Mucosa of stomach (tissue), 1 donor: ENCODE data around the gene ZC3H12A.

Experiments used
- H3K27me3 ChIP-seq: one replicate; pipeline ENCODE4 v1.7.0; 2013; ENCODE audit warnings: mild to moderate bottlenecking, low read length; ENCODE audit not compliant: control insufficient read depth, insufficient read depth
- H3K36me3 ChIP-seq: one replicate; pipeline ENCODE4 v1.7.0; 2013; ENCODE audit warnings: low read length; ENCODE audit not compliant: control insufficient read depth, insufficient read depth
- H3K4me1 ChIP-seq: one replicate; pipeline ENCODE4 v1.7.0; 2013; ENCODE audit warnings: mild to moderate bottlenecking, low read length; ENCODE audit not compliant: control insufficient read depth, insufficient read depth
- H3K4me3 ChIP-seq: one replicate; pipeline ENCODE4 v1.7.0; 2013; ENCODE audit warnings: low read length
- H3K9ac ChIP-seq: one replicate; pipeline ENCODE4 v1.7.0; 2013; ENCODE audit warnings: mild to moderate bottlenecking, low read length, moderate library complexity
- H3K9me3 ChIP-seq: one replicate; pipeline ENCODE4 v1.7.0; 2013; ENCODE audit warnings: mild to moderate bottlenecking, low read length, moderate library complexity; ENCODE audit not compliant: control insufficient read depth
- donor health status: Pancreatic carcinoma.

The ZC3H12A gene

DNA sequence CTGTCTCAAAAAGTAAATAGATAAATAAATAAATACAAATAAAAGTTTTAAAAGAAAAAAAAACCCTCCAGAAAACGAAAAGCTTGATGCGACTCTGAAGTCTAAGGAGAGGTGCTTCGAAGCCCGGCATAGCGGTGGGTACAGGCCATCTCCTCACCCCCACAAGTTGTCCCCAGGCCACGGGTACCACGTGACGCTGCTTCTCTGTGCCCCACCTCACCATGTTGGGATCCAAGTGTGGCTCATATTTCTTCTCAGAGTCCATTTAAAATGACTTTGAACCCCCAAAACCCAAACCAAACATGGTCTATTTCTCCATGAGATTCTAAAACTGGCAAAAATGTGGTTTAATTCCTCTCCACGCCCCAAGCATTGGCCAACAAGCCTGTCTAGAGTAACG is 32.9 kb upstream of the ZC3H12A start:
- no peak overlapping the region for H3K4me3 ChIP-seq
- H3K9me3 ChIP-seq, result no peaks in the 10 kb centered on the region
- H3K27me3 ChIP-seq, result peaks cover 11% of the 10 kb centered on the region
- no peak overlapping the region for H3K9ac ChIP-seq
- no peaks in the 10 kb centered on the region for H3K4me1 ChIP-seq
- H3K36me3 ChIP-seq, result no peaks in the 10 kb centered on the region

- Histone ChIP-seq H3K4me1 (no peaks in the 10 kb centered on the region), H3K27me3 (peaks cover 11% of the 10 kb centered on the region), H3K9me3 (no peaks in the 10 kb centered on the region), H3K9ac (no peak overlapping the region), H3K4me3 (no peak overlapping the region), H3K36me3 (no peaks in the 10 kb centered on the region)
Observed at GRCh38 chr1:37442139-37442538, 32.2 kb upstream of the ZC3H12A start.

DNA sequence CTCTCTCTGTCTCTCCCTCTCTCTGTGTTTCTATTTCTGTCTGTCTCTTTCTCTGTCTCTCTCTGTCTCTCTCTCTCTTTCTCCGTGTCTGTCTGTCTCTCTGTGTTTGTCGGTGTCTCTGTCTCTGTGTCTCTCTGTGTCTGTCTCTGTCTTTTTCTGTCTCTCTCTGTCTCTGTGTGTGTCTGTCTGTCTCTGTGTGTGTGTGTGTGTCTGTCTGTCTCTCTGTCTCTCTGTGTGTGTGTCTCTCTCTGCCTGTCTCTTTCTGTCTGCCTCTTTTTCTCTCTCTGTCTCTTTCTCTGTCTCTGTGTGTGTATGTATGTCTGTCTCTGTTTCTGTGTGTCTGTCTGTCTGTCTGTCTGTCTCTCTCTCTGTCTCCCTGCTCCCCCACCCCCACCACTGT is 31.7 kb upstream of the ZC3H12A start:
- Histone ChIP-seq H3K27me3 (peaks cover 11% of the 10 kb centered on the region), H3K9me3 (no peaks in the 10 kb centered on the region)

GRCh38 chr1:37446874-37447273 is 27.5 kb upstream of the ZC3H12A start:
- H3K36me3 ChIP-seq, result no peaks in the 10 kb centered on the region
- H3K9me3 ChIP-seq, result no peaks in the 10 kb centered on the region
- no peak overlapping the region for H3K4me3 ChIP-seq
- peaks cover 1% of the 10 kb centered on the region for H3K4me1 ChIP-seq
- no peak overlapping the region for H3K9ac ChIP-seq
- peaks cover 20% of the 10 kb centered on the region for H3K27me3 ChIP-seq

More for the DNA sequence above, 31.7 kb upstream of the ZC3H12A start:
- H3K4me1 ChIP-seq, result no peaks in the 10 kb centered on the region
- no peak overlapping the region for H3K9ac ChIP-seq
- no peaks in the 10 kb centered on the region for H3K36me3 ChIP-seq
- H3K4me3 ChIP-seq, result no peak overlapping the region

DNA sequence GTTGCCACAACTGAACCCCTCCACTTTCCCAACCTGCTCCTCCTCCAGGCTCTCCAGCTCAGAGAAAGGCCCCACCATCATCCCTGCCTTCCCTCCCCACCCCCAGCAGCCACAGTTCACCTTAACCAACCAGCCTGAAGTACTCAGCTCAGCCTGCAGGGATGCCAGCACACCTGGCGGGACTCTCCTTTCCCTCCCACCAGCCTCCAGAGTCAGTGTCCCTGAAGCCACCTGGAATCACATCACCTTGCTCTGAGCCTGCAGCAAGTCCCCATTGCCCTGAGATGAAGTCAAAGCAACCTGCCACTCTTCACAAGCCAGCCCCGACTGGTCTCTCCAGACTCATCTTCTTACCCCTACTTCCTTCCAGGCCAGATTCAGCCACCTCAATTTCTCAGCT is 26.2 kb upstream of the ZC3H12A start:
- H3K9ac ChIP-seq, result no peak overlapping the region
- H3K36me3 ChIP-seq, result no peaks in the 10 kb centered on the region
- H3K9me3 ChIP-seq, result no peaks in the 10 kb centered on the region
- peaks cover 6% of the 10 kb centered on the region for H3K4me1 ChIP-seq
- H3K27me3 ChIP-seq, result peaks cover 12% of the 10 kb centered on the region
- no peak overlapping the region for H3K4me3 ChIP-seq

GRCh38 chr1:37448691-37449417 is 25.5 kb upstream of the ZC3H12A start:
- Histone ChIP-seq H3K27me3 (peaks cover 12% of the 10 kb centered on the region), H3K9ac (no peak overlapping the region), H3K9me3 (no peaks in the 10 kb centered on the region), H3K36me3 (no peaks in the 10 kb centered on the region), H3K4me3 (no peak overlapping the region), H3K4me1 (peaks cover 6% of the 10 kb centered on the region)

GRCh38 chr1:37449936-37450335 is 24.4 kb upstream of the ZC3H12A start:
- H3K27me3 ChIP-seq, result peaks cover 12% of the 10 kb centered on the region
- H3K9me3 ChIP-seq, result no peaks in the 10 kb centered on the region
- peaks cover 8% of the 10 kb centered on the region for H3K4me1 ChIP-seq
- no peaks in the 10 kb centered on the region for H3K36me3 ChIP-seq
- H3K9ac ChIP-seq, result no peak overlapping the region
- no peak overlapping the region for H3K4me3 ChIP-seq

DNA sequence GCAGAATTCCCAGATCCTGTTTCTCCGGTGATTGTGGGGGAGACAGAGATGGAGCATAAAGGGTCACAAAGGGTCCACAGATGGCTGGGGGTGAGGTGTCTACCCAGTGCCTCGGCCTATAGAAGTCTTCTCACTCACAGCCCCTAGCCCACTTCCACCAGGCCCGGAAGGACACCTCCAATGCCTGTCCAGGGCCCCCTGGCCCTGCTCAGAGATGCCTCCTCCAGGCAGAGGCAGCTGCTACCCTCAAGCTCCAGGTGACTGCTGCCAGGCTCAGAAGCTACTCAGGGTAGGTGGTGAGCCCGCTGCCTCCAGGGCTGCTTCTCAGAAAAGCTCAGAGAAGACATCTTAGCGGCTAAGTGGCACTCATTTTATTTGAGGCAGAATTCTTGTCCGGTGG is 22.0 kb upstream of the ZC3H12A start:
- Histone ChIP-seq H3K4me1 (peaks cover 12% of the 10 kb centered on the region), H3K9ac (no peak overlapping the region), H3K36me3 (no peaks in the 10 kb centered on the region), H3K9me3 (no peaks in the 10 kb centered on the region), H3K4me3 (no peak overlapping the region), H3K27me3 (peaks cover 12% of the 10 kb centered on the region)

- H3K4me1 ChIP-seq, result peaks cover 12% of the 10 kb centered on the region
- H3K36me3 ChIP-seq, result no peaks in the 10 kb centered on the region
- peaks cover 7% of the 10 kb centered on the region for H3K27me3 ChIP-seq
- no peak overlapping the region for H3K4me3 ChIP-seq
- no peaks in the 10 kb centered on the region for H3K9me3 ChIP-seq
- H3K9ac ChIP-seq, result no peak overlapping the region
Observed at GRCh38 chr1:37453647-37454046, 20.7 kb upstream of the ZC3H12A start.

- H3K27me3 ChIP-seq, result no peaks in the 10 kb centered on the region
- H3K36me3 ChIP-seq, result no peaks in the 10 kb centered on the region
- H3K9me3 ChIP-seq, result no peaks in the 10 kb centered on the region
- no peak overlapping the region for H3K9ac ChIP-seq
- H3K4me1 ChIP-seq, result peaks cover 12% of the 10 kb centered on the region
- no peak overlapping the region for H3K4me3 ChIP-seq
Observed at GRCh38 chr1:37455516-37455915, 18.9 kb upstream of the ZC3H12A start.

GRCh38 chr1:37456614-37457013 is 17.8 kb upstream of the ZC3H12A start:
- Histone ChIP-seq H3K9ac (no peak overlapping the region), H3K9me3 (no peaks in the 10 kb centered on the region), H3K4me3 (no peak overlapping the region), H3K27me3 (no peaks in the 10 kb centered on the region), H3K36me3 (no peaks in the 10 kb centered on the region), H3K4me1 (peaks cover 12% of the 10 kb centered on the region)

DNA sequence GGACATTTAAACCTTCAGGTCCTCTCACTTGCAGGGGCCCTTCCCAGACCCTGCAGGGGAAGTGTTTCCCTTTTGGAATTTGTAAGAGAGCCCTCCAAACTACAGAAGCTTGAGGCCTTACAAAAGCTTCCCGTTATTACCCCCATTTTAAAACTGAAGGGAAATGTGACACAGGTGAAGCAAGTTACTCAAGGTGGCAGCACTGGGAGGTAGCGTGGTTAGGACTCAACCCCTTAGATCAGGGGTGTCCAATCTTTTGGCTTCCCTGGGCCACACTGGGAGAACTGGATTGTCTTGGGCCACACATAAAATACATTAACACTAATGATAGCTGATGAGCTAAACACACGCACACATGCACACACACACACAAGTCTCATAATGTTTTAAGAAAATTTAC is 15.8 kb upstream of the ZC3H12A start:
- Histone ChIP-seq H3K27me3 (no peaks in the 10 kb centered on the region), H3K4me1 (peaks cover 6% of the 10 kb centered on the region), H3K4me3 (no peak overlapping the region)

More for the DNA sequence above, 15.8 kb upstream of the ZC3H12A start:
- no peak overlapping the region for H3K9ac ChIP-seq
- no peaks in the 10 kb centered on the region for H3K9me3 ChIP-seq
- no peaks in the 10 kb centered on the region for H3K36me3 ChIP-seq
